WI38 (cell line): ENCODE measurements around the gene HHAT.
"Not testable (repeated sequence)": the region's sequence is repeated elsewhere in the genome, so short reads cannot be mapped to it uniquely, and the experiment has no call there.

ENCODE experiments used
- H3K4me3 ChIP-seq: 2 replicates; pipeline ENCODE4 v1.5.1; 2011; ENCODE audit warnings: low read depth, mild to moderate bottlenecking, control low read depth, low read length
- TF ChIP-seq, protein P1 (sequence below): IDR thresholded peaks from 2 replicates; pipeline ENCODE4 v1.5.1; 2012; ENCODE audit warnings: low read depth, mild to moderate bottlenecking, control low read depth, low read length

HHAT gene

DNA sequence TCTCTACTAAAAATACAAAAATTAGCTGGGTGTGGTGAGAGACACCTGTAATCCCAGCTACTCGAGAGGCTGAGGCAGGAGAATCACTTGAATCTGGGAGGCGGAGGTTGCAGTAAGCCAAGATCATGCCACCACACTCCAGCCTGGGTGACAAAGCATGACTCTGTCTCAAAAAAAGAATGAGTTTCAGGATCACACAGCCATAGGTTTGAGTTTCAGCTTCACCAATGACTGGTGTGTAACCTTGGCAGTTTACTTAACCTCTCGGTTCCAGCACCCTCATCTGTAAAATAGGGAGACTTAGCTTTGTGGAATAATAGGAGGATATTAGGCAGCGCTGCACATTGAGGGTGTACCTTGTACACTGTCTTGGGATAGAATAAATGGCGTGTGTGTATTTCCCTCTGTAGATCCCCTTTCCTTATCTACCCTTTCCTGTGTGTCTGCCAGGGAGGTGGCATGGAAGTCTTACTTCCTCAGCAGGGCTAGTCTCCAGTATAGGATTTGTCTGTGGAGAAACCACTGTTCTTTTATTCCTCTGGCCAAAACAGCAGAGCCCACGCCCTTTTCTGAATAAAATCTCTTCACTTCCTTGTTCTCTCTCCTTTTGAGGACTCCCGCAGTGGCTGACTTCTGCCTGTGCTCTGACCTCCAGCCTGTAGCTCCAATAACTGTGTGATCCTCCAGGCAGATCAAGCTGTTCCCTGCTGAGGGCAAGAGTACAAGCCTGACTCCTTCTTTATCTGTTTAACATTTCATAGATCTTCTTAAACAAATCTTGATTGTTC lies 90.4 kb downstream of the HHAT start:
- no peak overlapping the region for H3K4me3 ChIP-seq
- TF ChIP-seq, protein P1, sequence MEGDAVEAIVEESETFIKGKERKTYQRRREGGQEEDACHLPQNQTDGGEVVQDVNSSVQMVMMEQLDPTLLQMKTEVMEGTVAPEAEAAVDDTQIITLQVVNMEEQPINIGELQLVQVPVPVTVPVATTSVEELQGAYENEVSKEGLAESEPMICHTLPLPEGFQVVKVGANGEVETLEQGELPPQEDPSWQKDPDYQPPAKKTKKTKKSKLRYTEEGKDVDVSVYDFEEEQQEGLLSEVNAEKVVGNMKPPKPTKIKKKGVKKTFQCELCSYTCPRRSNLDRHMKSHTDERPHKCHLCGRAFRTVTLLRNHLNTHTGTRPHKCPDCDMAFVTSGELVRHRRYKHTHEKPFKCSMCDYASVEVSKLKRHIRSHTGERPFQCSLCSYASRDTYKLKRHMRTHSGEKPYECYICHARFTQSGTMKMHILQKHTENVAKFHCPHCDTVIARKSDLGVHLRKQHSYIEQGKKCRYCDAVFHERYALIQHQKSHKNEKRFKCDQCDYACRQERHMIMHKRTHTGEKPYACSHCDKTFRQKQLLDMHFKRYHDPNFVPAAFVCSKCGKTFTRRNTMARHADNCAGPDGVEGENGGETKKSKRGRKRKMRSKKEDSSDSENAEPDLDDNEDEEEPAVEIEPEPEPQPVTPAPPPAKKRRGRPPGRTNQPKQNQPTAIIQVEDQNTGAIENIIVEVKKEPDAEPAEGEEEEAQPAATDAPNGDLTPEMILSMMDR, result no peak

DNA sequence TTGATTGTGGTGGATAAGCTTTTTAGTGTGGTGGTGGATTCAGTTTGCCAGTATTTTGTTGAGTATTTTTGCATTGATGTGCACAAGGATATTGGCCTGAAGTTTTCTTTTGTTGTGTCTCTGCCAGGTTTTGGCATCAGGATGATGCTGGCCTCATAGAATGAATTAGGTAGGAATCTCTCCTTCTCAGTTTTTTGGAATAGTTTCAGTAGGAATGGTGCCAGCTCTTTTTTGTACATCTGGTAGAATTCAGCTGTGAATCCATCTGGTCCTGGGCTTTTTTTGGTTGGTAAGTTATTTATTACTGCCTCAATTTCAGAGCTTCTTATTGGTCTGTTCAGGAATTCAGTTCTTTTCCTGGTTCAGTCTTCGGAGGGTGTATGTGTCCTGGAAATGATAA lies 98.0 kb downstream of the HHAT start:
- H3K4me3 ChIP-seq, result not testable (repeated sequence)

DNA sequence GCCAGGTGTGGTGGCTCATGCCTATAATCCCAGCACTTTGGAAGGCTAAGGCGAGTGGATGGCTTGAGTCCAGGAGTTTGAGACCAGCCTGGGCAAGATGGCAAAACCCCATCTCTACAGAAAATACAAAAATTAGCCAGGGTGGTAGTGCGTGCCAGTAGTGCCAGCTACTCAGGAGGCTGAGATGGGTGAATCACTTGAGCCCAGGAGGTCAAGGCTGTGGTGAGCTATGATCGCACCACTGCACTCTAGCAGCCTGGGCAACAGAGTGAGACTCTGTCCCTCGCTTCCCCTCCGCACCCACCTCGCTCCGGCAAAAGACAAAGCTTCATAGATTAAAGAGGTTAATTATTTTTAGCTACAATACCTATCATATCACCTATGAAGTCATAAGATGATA lies 100.0 kb downstream of the HHAT start:
- TF ChIP-seq, protein P1, result no peak
- H3K4me3 ChIP-seq, result no peak overlapping the region

DNA sequence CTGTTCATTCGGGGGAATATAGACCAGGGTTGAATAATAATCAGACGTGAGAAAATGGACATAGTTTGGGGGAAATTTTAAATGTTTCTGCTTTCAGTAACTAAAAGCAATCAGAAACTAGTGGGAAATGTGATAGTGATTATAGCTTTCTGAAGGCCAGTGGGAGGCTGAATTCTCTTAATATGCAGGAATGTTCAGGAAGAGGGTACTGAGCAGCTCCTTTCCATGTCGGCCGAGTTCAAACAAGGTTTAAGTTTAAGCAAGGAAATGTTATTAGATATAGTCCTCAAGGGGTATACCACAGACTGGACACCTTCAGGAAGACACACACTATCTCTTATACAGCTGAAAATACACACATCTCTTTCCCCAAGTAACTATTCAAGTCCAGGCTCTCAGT lies 105.5 kb downstream of the HHAT start:
- no peak overlapping the region for H3K4me3 ChIP-seq
- TF ChIP-seq, protein P1, result no peak

DNA sequence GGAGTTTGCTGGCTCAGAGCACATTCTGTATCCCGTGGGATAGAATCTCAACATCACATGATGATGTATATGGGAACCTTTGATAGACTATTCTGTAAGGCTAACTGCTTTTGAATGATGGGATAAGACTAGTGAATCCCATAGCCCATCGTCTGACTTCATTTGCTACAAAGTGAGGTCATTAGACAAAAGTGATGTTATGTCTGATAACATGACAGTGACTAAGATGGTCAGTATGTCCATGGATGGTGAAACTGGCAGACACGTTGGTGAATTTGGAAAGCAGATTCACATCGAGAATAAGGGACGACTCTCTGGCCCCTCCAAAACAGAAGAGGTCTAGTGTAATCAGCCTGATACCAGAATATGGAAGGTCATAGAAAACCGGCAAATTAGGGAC lies 108.4 kb downstream of the HHAT start:
- TF ChIP-seq, protein P1, result no peak

DNA sequence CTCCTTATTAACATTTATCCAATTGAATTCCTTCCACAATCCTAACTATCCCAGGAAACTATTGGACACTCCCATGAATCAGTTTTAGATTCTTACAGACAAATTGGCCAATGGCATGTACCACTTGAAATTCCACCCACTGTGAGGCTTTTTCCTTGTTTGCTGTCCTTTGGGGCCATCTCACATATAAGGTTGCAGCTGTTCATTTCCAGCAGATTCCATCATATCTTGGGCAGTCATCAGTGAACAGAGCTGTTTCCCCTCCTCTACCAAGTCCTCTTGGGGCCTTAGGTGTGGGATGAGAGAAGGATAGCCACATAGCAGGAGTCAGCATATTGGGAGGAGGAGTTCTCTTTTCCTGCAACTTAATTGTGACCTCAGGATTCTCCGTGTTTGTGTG lies 109.1 kb downstream of the HHAT start:
- H3K4me3 ChIP-seq, result no peak overlapping the region
- TF ChIP-seq, protein P1, result no peak

More for the DNA sequence above, 108.4 kb downstream of the HHAT start:
- H3K4me3 ChIP-seq, result no peak overlapping the region

DNA sequence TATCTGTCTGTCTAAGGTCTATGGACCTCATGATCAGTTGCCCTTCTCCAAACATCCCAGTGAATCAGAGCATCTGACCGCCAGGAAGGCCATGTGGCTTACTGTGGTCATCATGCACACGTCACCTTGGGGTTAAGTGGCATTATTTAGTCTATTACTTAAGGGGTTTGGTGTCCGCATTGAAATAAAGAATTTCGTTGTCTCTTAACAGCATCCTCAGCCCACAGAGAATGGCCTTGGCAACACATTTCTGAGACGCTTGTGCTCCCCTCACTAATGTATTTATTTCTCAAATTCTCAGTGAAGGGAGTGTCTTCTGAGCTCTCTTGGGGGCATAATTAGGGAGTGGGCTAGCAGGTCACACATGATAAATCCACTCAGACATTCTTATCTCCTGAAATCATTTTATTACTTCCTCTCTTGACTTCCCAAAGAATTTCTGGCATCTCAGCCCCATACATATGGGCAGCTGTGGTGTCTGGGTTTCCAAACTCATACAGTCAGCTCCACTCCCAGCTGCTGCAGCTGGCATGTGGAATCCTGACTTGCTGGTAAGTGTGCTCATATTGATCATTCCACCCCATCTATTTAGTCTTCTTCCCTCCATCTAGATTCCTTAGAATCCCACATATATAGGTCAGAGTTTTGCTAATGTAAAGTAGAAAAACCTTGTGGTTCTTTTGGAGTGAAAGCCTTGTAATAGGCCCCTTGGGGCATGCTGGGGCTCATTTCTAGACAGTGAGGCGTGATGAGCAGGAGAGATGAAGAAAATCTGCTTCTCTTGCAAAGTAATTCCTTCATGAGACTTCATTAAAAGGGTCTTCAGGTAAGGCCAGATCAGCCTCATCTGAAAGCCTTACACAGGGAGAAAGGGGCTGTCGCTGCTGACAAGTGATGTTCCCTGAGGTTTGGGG lies 110.5 kb downstream of the HHAT start:
- TF ChIP-seq, protein P1, result no peak
- H3K4me3 ChIP-seq, result no peak overlapping the region
